Liver (tissue), 9 donors: ENCODE measurements around the gene CFAP299. TPM values are rescaled to one million over a fixed set of nuclear protein-coding genes. Genes with fewer than 3 reads are reported as not detected.

Source experiments
- DNase-seq: peaks from one replicate; pipeline ENCODE4 v3.0.0-alpha.2; 2017; ENCODE audit warnings: low spot score
- H3K27ac ChIP-seq, 2 donors: one replicate each; pipeline ENCODE4 v1.7.0; 2013; ENCODE audit warnings: inconsistent platforms in 2 of 2, low read length in 2 of 2, control low read depth in 1 of 2, low read depth in 1 of 2, mild to moderate bottlenecking in 1 of 2
- H3K27me3 ChIP-seq, 4 donors: one replicate each; pipeline versions ENCODE4 v1.6.1 to v1.7.0; 2013; ENCODE audit warnings: low read length in 3 of 4, inconsistent platforms in 1 of 4, mild to moderate bottlenecking in 1 of 4, moderate library complexity in 1 of 4; ENCODE audit not compliant: control insufficient read depth in 4 of 4, insufficient read depth in 4 of 4
- H3K36me3 ChIP-seq, 4 donors: one replicate each; pipeline versions ENCODE4 v1.6.1 to v1.7.0; 2013; ENCODE audit warnings: low read length in 3 of 4, mild to moderate bottlenecking in 3 of 4, low read depth in 1 of 4, moderate library complexity in 1 of 4; ENCODE audit not compliant: control insufficient read depth in 4 of 4, insufficient read depth in 3 of 4
- H3K4me1 ChIP-seq, 4 donors: one replicate each; pipeline versions ENCODE4 v1.6.1 to v1.7.0; 2013; ENCODE audit warnings: low read length in 3 of 4, mild to moderate bottlenecking in 3 of 4, moderate library complexity in 1 of 4; ENCODE audit not compliant: control insufficient read depth in 4 of 4, insufficient read depth in 4 of 4
- H3K4me3 ChIP-seq, 3 donors: one replicate each; pipeline versions ENCODE4 v1.6.1 to v1.7.0; 2013; ENCODE audit warnings: low read length in 3 of 3, control low read depth in 1 of 3, low read depth in 1 of 3, mild to moderate bottlenecking in 1 of 3
- H3K9ac ChIP-seq, 2 donors: one replicate each; pipeline ENCODE4 v1.7.0; 2013; ENCODE audit warnings: low read length in 2 of 2, mild to moderate bottlenecking in 2 of 2, moderate library complexity in 2 of 2, control low read depth in 1 of 2, low read depth in 1 of 2
- H3K9me3 ChIP-seq, 4 donors: one replicate each; pipeline versions ENCODE4 v1.6.1 to v1.7.0; 2013; ENCODE audit warnings: low read length in 3 of 4; ENCODE audit not compliant: control insufficient read depth in 4 of 4
- ATF3 ChIP-seq: IDR thresholded peaks from 2 replicates; pipeline ENCODE4 v1.6.1; 2016; ENCODE audit warnings: antibody characterized with exemption
- CTCF ChIP-seq: fragments of 150-350 bp; IDR thresholded peaks from 2 replicates; pipeline ENCODE4 v1.5.1; 2017; ENCODE audit warnings: improper control_type of control experiment, low read depth, low read length; ENCODE audit not compliant: missing input control
- FOXA1 ChIP-seq: IDR thresholded peaks from 2 replicates; pipeline ENCODE4 v1.6.1; 2016; ENCODE audit warnings: antibody characterized with exemption
- FOXA2 ChIP-seq: IDR thresholded peaks from 2 replicates; pipeline ENCODE4 v1.6.1; 2016; ENCODE audit warnings: antibody characterized with exemption
- GABPA ChIP-seq, 2 donors: IDR thresholded peaks in 1 of 2; conservative IDR thresholded peaks in 1 of 2; 2 replicates each; pipeline ENCODE4 v1.6.1; 2016; ENCODE audit warnings: antibody characterized with exemption in 2 of 2, mild to moderate bottlenecking in 1 of 2, moderate library complexity in 1 of 2
- HNF4A ChIP-seq, 2 donors: conservative IDR thresholded peaks; 2 replicates each; pipeline ENCODE4 v1.6.1; 2016; ENCODE audit warnings: antibody characterized with exemption in 2 of 2, mild to moderate bottlenecking in 2 of 2
- HNF4G ChIP-seq: IDR thresholded peaks from 2 replicates; pipeline ENCODE4 v1.6.1; 2016; ENCODE audit warnings: antibody characterized with exemption
- JUND ChIP-seq, 2 donors: IDR thresholded peaks; 2 replicates each; pipeline ENCODE4 v1.6.1; 2016; ENCODE audit warnings: antibody characterized with exemption in 2 of 2
- MAX ChIP-seq: IDR thresholded peaks from 2 replicates; pipeline ENCODE4 v1.6.1; 2016; ENCODE audit warnings: antibody characterized with exemption
- NR2F2 ChIP-seq: IDR thresholded peaks from 2 replicates; pipeline ENCODE4 v1.6.1; 2016; ENCODE audit warnings: antibody characterized with exemption
- REST ChIP-seq: IDR thresholded peaks from 2 replicates; pipeline ENCODE4 v1.6.1; 2016; ENCODE audit warnings: antibody characterized with exemption, mild to moderate bottlenecking
- RXRA ChIP-seq, 2 donors: IDR thresholded peaks; 2 replicates each; pipeline ENCODE4 v1.6.1; 2017 to 2018; ENCODE audit warnings: antibody characterized with exemption in 2 of 2, mild to moderate bottlenecking in 1 of 2
- SP1 ChIP-seq: IDR thresholded peaks from 2 replicates; pipeline ENCODE4 v1.6.1; 2018; ENCODE audit warnings: antibody characterized with exemption, mild to moderate bottlenecking
- TAF1 ChIP-seq: conservative IDR thresholded peaks from 2 replicates; pipeline ENCODE4 v1.6.1; 2016; ENCODE audit warnings: antibody characterized with exemption, mild to moderate bottlenecking
- YY1 ChIP-seq: IDR thresholded peaks from 2 replicates; pipeline ENCODE4 v1.6.1; 2016; ENCODE audit warnings: antibody characterized with exemption, mild to moderate bottlenecking
- ZBTB33 ChIP-seq: IDR thresholded peaks from 2 replicates; pipeline ENCODE4 v1.6.1; 2016; ENCODE audit warnings: antibody characterized with exemption
- WGBS: extraction: QIAGEN DNeasy Blood & Tissue Kit; methylation state at CpG from one replicate; pipeline ENCODE4 v1.1.7; 2013; 5-methylcytosine and 5-hydroxymethylcytosine counted together
- polyA plus RNA-seq, 2 donors: library from polyadenylated mRNA; stranded (reverse) in 1 of 2; unstranded in 1 of 2; fragments of 200-250 nt in 1 of 2; fragments of >200 nt in 1 of 2; fragmentation: Nextera tagmentation in 1 of 2; extraction: Ambion mirVana in 1 of 2; gene quantifications; one replicate each; pipeline versions ENCODE4 v1.2.1 to v1.2.3, GENCODE V29; 2013 to 2015
- total RNA-seq, 2 donors: library from RNA; depleted of rRNA; stranded (reverse); fragments of >200 nt; gene quantifications; one replicate each; pipeline ENCODE4 v1.2.3, GENCODE V29; 2014
- donor health status: healthy.
- donor health status: healthy.
- donor health status: healthy.
- donor health status: healthy.
- donor health status: healthy.

Gene CFAP299
- total and polyA plus RNA-seq, 4 donors: not detected

GRCh38 chr4:80412322-80412721 is 76.8 kb downstream of the CFAP299 start (continued):
- TF ChIP-seq SP1: no peak

- Histone ChIP-seq H3K36me3 (no peaks in the 10 kb centered on the region), H3K9ac (no peak overlapping the region), H3K4me1 (no peaks in the 10 kb centered on the region), H3K4me3 (no peak overlapping the region), H3K27me3 (peaks cover 0 to 4% (median 0%) of the 10 kb centered on the region in 4 donors), H3K9me3 (no peaks in the 10 kb centered on the region), H3K27ac (no peak overlapping the region)
- no peak for TF ChIP-seq HNF4A (conservative IDR thresholded peaks at IDR 0.05)
- TF ChIP-seq TAF1: no peak
- no peak for DNase-seq
- 10% methylated on average over 2 of the region's 2 CpGs for WGBS
Measured at GRCh38 chr4:80413086-80413485, 77.6 kb downstream of the CFAP299 start.

GRCh38 chr4:80417019-80417418 is 81.5 kb downstream of the CFAP299 start:
- H3K4me1 ChIP-seq: no peaks in the 10 kb centered on the region
- no peak overlapping the region for H3K27ac ChIP-seq
- H3K9ac ChIP-seq: no peak overlapping the region
- TF ChIP-seq FOXA2 (no peak), JUND (IDR thresholded peaks at IDR 0.05) (no peak), YY1 (no peak), NR2F2 (no peak), ATF3 (no peak), HNF4G (no peak), HNF4A (conservative IDR thresholded peaks at IDR 0.05) (no peak), TAF1 (no peak), MAX (no peak), ZBTB33 (no peak), CTCF (no peak), REST (no peak), GABPA (IDR thresholded peaks at IDR 0.05 in 1 of 2, conservative IDR thresholded peaks at IDR 0.05 in 1 of 2) (no peak), RXRA (IDR thresholded peaks at IDR 0.05) (no peak), FOXA1 (no peak), SP1 (no peak)
- H3K36me3 ChIP-seq: no peaks in the 10 kb centered on the region
- DNase-seq: no peak
- H3K9me3 ChIP-seq: no peaks in the 10 kb centered on the region
- H3K4me3 ChIP-seq: no peak overlapping the region
- whole genome bisulfite sequencing: 67% methylated on average over 2 of the region's 2 CpGs
- peaks cover 0 to 4% (median 0%) of the 10 kb centered on the region in 4 donors for H3K27me3 ChIP-seq
